GM23338 (cell line): Measurements from ENCODE around the gene ASRGL1. TPM values are rescaled to one million over a fixed set of nuclear protein-coding genes. Genes with fewer than 3 reads are reported as not detected.
A peak's percentile ranks its signal among the peaks of the same experiment; 100 is the strongest.

Source experiments
- ATAC-seq: fragments of 200-7000 bp; cut with Tn5 transposase; 3 replicates; pipeline ENCODE4 v1.9.1; 2020
- DNase-seq: peaks from one replicate; pipeline ENCODE4 v3.0.0-alpha.2; 2015; ENCODE audit warnings: low spot score
- H2AFZ ChIP-seq: fragments of 200-600 bp; sonication (generic); 2 replicates; pipeline ENCODE4 v1.8.0; 2016; ENCODE audit warnings: antibody characterized with exemption, mild to moderate bottlenecking, moderate library complexity
- H3F3A ChIP-seq: fragments of 200-600 bp; sonication (generic); replicated peaks from 2 replicates; pipeline ENCODE4 v1.8.0; 2017; ENCODE audit warnings: antibody characterized with exemption, mixed run types, low read depth
- H3K27ac ChIP-seq: fragments of 200-600 bp; sonication (generic); 2 replicates; pipeline ENCODE4 v1.6.1; 2016; ENCODE audit warnings: low read depth
- H3K27me3 ChIP-seq: fragments of 200-600 bp; sonication (generic); 2 replicates; pipeline ENCODE4 v1.8.0; 2016; ENCODE audit warnings: mild to moderate bottlenecking, mixed run types, moderate library complexity; ENCODE audit not compliant: insufficient read depth
- H3K36me3 ChIP-seq: fragments of 200-600 bp; sonication (generic); 2 replicates; pipeline ENCODE4 v1.8.0; 2016; ENCODE audit warnings: mild to moderate bottlenecking; ENCODE audit not compliant: insufficient read depth
- H3K4me1 ChIP-seq: fragments of 200-600 bp; sonication (generic); 2 replicates; pipeline ENCODE4 v1.8.0; 2016; ENCODE audit warnings: mild to moderate bottlenecking, moderate library complexity; ENCODE audit not compliant: insufficient read depth
- H3K4me2 ChIP-seq: fragments of 200-600 bp; sonication (generic); 2 replicates; pipeline ENCODE4 v1.7.1; 2017; ENCODE audit warnings: mixed run types
- H3K4me3 ChIP-seq: fragments of 200-600 bp; sonication (generic); 2 replicates; pipeline ENCODE4 v1.6.1; 2016; ENCODE audit warnings: mixed run types
- H3K79me2 ChIP-seq: fragments of 200-600 bp; sonication (generic); replicated peaks from 2 replicates; pipeline ENCODE4 v1.8.0; 2017; ENCODE audit warnings: mild to moderate bottlenecking; ENCODE audit not compliant: insufficient read depth
- H3K9me2 ChIP-seq: fragments of 200-600 bp; sonication (generic); 2 replicates; pipeline ENCODE4 v1.8.0; 2017; ENCODE audit not compliant: insufficient read depth
- H4K20me1 ChIP-seq: fragments of 200-600 bp; sonication (generic); replicated peaks from 2 replicates; pipeline ENCODE4 v1.8.0; 2017; ENCODE audit warnings: mild to moderate bottlenecking; ENCODE audit not compliant: insufficient read depth
- H3K27ac Mint-ChIP-seq: 2 replicates; pipeline ENCODE4 v1.8.0; 2020; ENCODE audit warnings: inconsistent platforms, mild to moderate bottlenecking, moderate library complexity, mixed read lengths
- H3K27me3 Mint-ChIP-seq: 3 replicates; pipeline ENCODE4 v1.8.0; 2022; ENCODE audit warnings: low read depth, mild to moderate bottlenecking, moderate library complexity, mixed read lengths, inconsistent platforms; ENCODE audit not compliant: insufficient read depth, poor library complexity
- H3K36me3 Mint-ChIP-seq: 3 replicates; pipeline ENCODE4 v1.8.0; 2021; ENCODE audit warnings: low read depth, mild to moderate bottlenecking, inconsistent platforms, moderate library complexity, mixed read lengths
- H3K4me1 Mint-ChIP-seq: 3 replicates; pipeline ENCODE4 v1.8.0; 2020; ENCODE audit warnings: mild to moderate bottlenecking, inconsistent platforms, mixed read lengths
- H3K4me3 Mint-ChIP-seq: 3 replicates; pipeline ENCODE4 v1.8.0; 2021; ENCODE audit warnings: moderate library complexity, mild to moderate bottlenecking, inconsistent platforms, mixed read lengths
- H3K9me3 Mint-ChIP-seq: 3 replicates; pipeline ENCODE4 v1.8.0; 2020; ENCODE audit warnings: moderate library complexity, mild to moderate bottlenecking, inconsistent platforms, mixed read lengths
- CREB1 ChIP-seq: fragments of 250-450 bp; sonication (Bioruptor Pico); IDR thresholded peaks from 2 replicates; pipeline ENCODE4 v1.5.0; 2020; ENCODE audit warnings: low read depth, mild to moderate bottlenecking, moderate library complexity
- EZH2 ChIP-seq: fragments of 200-600 bp; sonication (generic); IDR thresholded peaks from one replicate; pipeline ENCODE4 v1.8.0; 2017; ENCODE audit warnings: antibody characterized with exemption, mild to moderate bottlenecking, low read depth; ENCODE audit not compliant: unreplicated experiment
- EZH2phosphoT487 ChIP-seq: fragments of 200-600 bp; sonication (generic); IDR thresholded peaks from one replicate; pipeline ENCODE4 v1.8.1; 2018; ENCODE audit warnings: antibody characterized with exemption; ENCODE audit not compliant: unreplicated experiment
- JUNB ChIP-seq: IDR thresholded peaks from one replicate; pipeline ENCODE4 v1.6.1; 2016; ENCODE audit warnings: antibody characterized with exemption; ENCODE audit not compliant: unreplicated experiment
- NANOG ChIP-seq: IDR thresholded peaks from 2 replicates; pipeline ENCODE4 v1.6.1; 2016; ENCODE audit warnings: antibody characterized with exemption, borderline replicate concordance
- POLR2AphosphoS5 ChIP-seq: IDR thresholded peaks from 2 replicates; pipeline ENCODE4 v1.6.1; 2016; ENCODE audit warnings: antibody characterized with exemption, low read depth
- STAT1 ChIP-seq: IDR thresholded peaks from one replicate; pipeline ENCODE4 v1.6.1; 2016; ENCODE audit warnings: antibody characterized with exemption; ENCODE audit not compliant: unreplicated experiment
- ZNF114 ChIP-seq: fragments of 250-450 bp; sonication (Bioruptor Pico); IDR thresholded peaks from 2 replicates; pipeline ENCODE4 v1.5.0; 2020; ENCODE audit warnings: mild to moderate bottlenecking, moderate library complexity
- ZNF331 ChIP-seq: fragments of 250-450 bp; sonication (Bioruptor Pico); IDR thresholded peaks from 2 replicates; pipeline ENCODE4 v1.5.0; 2020; ENCODE audit warnings: low read depth, mild to moderate bottlenecking, moderate library complexity
- polyA plus RNA-seq: library from polyadenylated mRNA; unstranded; fragments of >200 nt; fragmentation: Nextera tagmentation; extraction: Ambion mirVana; gene quantifications from 2 replicates; pipeline ENCODE4 v1.2.1, GENCODE V29; 2016
- total RNA-seq: library from RNA; depleted of rRNA; stranded (reverse); fragments of >200 nt; shearing (Covaris generic); gene quantifications from 2 replicates; pipeline ENCODE4 v1.2.3, GENCODE V29; 2014
- TF ChIP-seq, protein P1 (sequence below): fragments of 250-450 bp; sonication (Bioruptor Pico); IDR thresholded peaks from 2 replicates; pipeline ENCODE4 v1.5.0; 2020; ENCODE audit warnings: mild to moderate bottlenecking, moderate library complexity
- TF ChIP-seq, protein P2 (sequence below): IDR thresholded peaks from one replicate; pipeline ENCODE4 v1.6.1; 2018; ENCODE audit warnings: antibody characterized with exemption; ENCODE audit not compliant: unreplicated experiment
- TF ChIP-seq, protein P3 (sequence below): IDR thresholded peaks from 2 replicates; pipeline ENCODE4 v1.6.1; 2016; ENCODE audit warnings: antibody characterized with exemption

Gene ASRGL1
- total and polyA plus RNA-seq, 2 experiments from 2014 or later = 32.9 to 50.3 TPM

- Histone ChIP-seq H2AFZ (no peak overlapping the region), H3K27me3 (no peaks in the 10 kb centered on the region), H4K20me1 (no peaks in the 10 kb centered on the region), H3K9me2 (no peaks in the 10 kb centered on the region), H3K79me2 (no peaks in the 10 kb centered on the region), H3F3A (no peaks in the 10 kb centered on the region), H3K27ac (no peak overlapping the region), H3K4me1 (peaks cover 4% of the 10 kb centered on the region; the same call in 1 of the 2 replicates), H3K4me2 (no peak overlapping the region), H3K36me3 (no peaks in the 10 kb centered on the region), H3K4me3 (no peak overlapping the region)
- H3K36me3 Mint-ChIP-seq = no peaks in the 10 kb centered on the region
- no peak for TF ChIP-seq NANOG
- no peak for TF ChIP-seq CREB1
- no peak overlapping the region; the same call in 1 of the 2 replicates for H3K27ac Mint-ChIP-seq
- ATAC-seq = no peak
- H3K4me1 Mint-ChIP-seq = peaks cover 25% of the 10 kb centered on the region
- no peak for DNase-seq
- no peak overlapping the region for H3K4me3 Mint-ChIP-seq
- peaks cover 12% of the 10 kb centered on the region for H3K27me3 Mint-ChIP-seq
- no peaks in the 10 kb centered on the region; the same call in 2 of the 3 replicates for H3K9me3 Mint-ChIP-seq
Observed at GRCh38 chr11:62401356-62401755, 64.1 kb downstream of the ASRGL1 start.

GRCh38 chr11:62401811-62402210 lies 64.6 kb downstream of the ASRGL1 start:
- ATAC-seq = peak; percentile 11
- no peak for TF ChIP-seq EZH2
- no peak for TF ChIP-seq JUNB
- TF ChIP-seq ZNF331 (CRISPR knock-in tag) = no peak
- TF ChIP-seq ZNF114 (CRISPR knock-in tag) = no peak
- TF ChIP-seq, protein P1, sequence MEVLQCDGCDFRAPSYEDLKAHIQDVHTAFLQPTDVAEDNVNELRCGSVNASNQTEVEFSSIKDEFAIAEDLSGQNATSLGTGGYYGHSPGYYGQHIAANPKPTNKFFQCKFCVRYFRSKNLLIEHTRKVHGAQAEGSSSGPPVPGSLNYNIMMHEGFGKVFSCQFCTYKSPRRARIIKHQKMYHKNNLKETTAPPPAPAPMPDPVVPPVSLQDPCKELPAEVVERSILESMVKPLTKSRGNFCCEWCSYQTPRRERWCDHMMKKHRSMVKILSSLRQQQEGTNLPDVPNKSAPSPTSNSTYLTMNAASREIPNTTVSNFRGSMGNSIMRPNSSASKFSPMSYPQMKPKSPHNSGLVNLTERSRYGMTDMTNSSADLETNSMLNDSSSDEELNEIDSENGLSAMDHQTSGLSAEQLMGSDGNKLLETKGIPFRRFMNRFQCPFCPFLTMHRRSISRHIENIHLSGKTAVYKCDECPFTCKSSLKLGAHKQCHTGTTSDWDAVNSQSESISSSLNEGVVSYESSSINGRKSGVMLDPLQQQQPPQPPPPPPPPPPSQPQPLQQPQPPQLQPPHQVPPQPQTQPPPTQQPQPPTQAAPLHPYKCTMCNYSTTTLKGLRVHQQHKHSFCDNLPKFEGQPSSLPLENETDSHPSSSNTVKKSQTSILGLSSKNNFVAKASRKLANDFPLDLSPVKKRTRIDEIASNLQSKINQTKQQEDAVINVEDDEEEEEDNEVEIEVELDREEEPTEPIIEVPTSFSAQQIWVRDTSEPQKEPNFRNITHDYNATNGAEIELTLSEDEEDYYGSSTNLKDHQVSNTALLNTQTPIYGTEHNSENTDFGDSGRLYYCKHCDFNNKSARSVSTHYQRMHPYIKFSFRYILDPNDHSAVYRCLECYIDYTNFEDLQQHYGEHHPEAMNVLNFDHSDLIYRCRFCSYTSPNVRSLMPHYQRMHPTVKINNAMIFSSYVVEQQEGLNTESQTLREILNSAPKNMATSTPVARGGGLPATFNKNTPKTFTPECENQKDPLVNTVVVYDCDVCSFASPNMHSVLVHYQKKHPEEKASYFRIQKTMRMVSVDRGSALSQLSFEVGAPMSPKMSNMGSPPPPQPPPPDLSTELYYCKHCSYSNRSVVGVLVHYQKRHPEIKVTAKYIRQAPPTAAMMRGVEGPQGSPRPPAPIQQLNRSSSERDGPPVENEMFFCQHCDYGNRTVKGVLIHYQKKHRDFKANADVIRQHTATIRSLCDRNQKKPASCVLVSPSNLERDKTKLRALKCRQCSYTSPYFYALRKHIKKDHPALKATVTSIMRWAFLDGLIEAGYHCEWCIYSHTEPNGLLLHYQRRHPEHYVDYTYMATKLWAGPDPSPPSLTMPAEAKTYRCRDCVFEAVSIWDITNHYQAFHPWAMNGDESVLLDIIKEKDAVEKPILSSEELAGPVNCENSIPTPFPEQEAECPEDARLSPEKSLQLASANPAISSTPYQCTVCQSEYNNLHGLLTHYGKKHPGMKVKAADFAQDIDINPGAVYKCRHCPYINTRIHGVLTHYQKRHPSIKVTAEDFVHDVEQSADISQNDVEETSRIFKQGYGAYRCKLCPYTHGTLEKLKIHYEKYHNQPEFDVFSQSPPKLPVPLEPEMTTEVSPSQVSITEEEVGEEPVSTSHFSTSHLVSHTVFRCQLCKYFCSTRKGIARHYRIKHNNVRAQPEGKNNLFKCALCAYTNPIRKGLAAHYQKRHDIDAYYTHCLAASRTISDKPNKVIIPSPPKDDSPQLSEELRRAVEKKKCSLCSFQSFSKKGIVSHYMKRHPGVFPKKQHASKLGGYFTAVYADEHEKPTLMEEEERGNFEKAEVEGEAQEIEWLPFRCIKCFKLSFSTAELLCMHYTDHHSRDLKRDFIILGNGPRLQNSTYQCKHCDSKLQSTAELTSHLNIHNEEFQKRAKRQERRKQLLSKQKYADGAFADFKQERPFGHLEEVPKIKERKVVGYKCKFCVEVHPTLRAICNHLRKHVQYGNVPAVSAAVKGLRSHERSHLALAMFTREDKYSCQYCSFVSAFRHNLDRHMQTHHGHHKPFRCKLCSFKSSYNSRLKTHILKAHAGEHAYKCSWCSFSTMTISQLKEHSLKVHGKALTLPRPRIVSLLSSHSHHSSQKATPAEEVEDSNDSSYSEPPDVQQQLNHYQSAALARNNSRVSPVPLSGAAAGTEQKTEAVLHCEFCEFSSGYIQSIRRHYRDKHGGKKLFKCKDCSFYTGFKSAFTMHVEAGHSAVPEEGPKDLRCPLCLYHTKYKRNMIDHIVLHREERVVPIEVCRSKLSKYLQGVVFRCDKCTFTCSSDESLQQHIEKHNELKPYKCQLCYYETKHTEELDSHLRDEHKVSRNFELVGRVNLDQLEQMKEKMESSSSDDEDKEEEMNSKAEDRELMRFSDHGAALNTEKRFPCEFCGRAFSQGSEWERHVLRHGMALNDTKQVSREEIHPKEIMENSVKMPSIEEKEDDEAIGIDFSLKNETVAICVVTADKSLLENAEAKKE = no peak
- TF ChIP-seq, protein P2, sequence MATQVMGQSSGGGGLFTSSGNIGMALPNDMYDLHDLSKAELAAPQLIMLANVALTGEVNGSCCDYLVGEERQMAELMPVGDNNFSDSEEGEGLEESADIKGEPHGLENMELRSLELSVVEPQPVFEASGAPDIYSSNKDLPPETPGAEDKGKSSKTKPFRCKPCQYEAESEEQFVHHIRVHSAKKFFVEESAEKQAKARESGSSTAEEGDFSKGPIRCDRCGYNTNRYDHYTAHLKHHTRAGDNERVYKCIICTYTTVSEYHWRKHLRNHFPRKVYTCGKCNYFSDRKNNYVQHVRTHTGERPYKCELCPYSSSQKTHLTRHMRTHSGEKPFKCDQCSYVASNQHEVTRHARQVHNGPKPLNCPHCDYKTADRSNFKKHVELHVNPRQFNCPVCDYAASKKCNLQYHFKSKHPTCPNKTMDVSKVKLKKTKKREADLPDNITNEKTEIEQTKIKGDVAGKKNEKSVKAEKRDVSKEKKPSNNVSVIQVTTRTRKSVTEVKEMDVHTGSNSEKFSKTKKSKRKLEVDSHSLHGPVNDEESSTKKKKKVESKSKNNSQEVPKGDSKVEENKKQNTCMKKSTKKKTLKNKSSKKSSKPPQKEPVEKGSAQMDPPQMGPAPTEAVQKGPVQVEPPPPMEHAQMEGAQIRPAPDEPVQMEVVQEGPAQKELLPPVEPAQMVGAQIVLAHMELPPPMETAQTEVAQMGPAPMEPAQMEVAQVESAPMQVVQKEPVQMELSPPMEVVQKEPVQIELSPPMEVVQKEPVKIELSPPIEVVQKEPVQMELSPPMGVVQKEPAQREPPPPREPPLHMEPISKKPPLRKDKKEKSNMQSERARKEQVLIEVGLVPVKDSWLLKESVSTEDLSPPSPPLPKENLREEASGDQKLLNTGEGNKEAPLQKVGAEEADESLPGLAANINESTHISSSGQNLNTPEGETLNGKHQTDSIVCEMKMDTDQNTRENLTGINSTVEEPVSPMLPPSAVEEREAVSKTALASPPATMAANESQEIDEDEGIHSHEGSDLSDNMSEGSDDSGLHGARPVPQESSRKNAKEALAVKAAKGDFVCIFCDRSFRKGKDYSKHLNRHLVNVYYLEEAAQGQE = no peak
- TF ChIP-seq, protein P3, sequence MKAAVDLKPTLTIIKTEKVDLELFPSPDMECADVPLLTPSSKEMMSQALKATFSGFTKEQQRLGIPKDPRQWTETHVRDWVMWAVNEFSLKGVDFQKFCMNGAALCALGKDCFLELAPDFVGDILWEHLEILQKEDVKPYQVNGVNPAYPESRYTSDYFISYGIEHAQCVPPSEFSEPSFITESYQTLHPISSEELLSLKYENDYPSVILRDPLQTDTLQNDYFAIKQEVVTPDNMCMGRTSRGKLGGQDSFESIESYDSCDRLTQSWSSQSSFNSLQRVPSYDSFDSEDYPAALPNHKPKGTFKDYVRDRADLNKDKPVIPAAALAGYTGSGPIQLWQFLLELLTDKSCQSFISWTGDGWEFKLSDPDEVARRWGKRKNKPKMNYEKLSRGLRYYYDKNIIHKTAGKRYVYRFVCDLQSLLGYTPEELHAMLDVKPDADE = no peak
- TF ChIP-seq EZH2phosphoT487 = no peak
- TF ChIP-seq CREB1 = no peak
- no peak for TF ChIP-seq NANOG
- no peak for TF ChIP-seq POLR2AphosphoS5
- no peak for TF ChIP-seq STAT1

More at GRCh38 chr11:62401811-62402210, 64.6 kb downstream of the ASRGL1 start:
- H3K4me3 ChIP-seq = no peak overlapping the region
- H4K20me1 ChIP-seq = no peaks in the 10 kb centered on the region
- H3K36me3 ChIP-seq = no peaks in the 10 kb centered on the region
- H3K4me1 ChIP-seq = peaks cover 4% of the 10 kb centered on the region; the same call in 1 of the 2 replicates
- no peaks in the 10 kb centered on the region for H3K27me3 ChIP-seq
- DNase-seq = no peak
- Mint-ChIP-seq H3K27me3 (peaks cover 10% of the 10 kb centered on the region), H3K4me1 (peaks cover 23% of the 10 kb centered on the region), H3K4me3 (no peak overlapping the region), H3K36me3 (no peaks in the 10 kb centered on the region), H3K9me3 (no peaks in the 10 kb centered on the region; the same call in 2 of the 3 replicates), H3K27ac (no peak overlapping the region; the same call in 1 of the 2 replicates)
- H3K9me2 ChIP-seq = no peaks in the 10 kb centered on the region
- H3K79me2 ChIP-seq = no peaks in the 10 kb centered on the region
- H3K27ac ChIP-seq = no peak overlapping the region
- no peaks in the 10 kb centered on the region for H3F3A ChIP-seq
- H2AFZ ChIP-seq = peak overlapping the region; percentile 72; the same call in 1 of the 2 replicates
- H3K4me2 ChIP-seq = no peak overlapping the region
